ENCODE measurements around the gene FDX2.

DNA sequence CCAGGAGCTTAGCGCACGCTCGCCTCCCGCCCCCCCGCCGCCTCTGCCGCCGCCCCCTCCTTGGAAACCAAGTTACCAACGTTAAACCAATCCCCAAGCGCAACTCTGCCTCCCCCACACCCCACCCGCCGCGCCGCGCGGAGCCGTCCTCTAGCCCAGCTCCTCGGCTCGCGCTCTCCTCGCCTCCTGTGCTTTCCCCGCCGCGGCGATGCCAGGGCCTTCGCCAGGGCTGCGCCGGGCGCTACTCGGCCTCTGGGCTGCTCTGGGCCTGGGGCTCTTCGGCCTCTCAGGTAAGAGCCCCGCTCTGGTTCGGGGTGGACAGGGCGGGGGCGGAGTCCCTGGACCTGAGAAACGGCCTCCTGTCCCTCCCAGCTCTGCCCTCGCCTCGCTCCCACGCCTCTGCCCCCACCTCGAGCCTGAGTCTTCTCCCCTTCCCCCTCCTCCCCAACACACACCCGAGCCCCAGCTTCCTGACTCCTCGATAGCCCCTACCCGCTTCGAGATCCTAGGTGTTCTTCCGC is 25.9 kb downstream of the FDX2 start, which contains the start of gene ICAM5:
- TF ChIP-seq, protein P1, sequence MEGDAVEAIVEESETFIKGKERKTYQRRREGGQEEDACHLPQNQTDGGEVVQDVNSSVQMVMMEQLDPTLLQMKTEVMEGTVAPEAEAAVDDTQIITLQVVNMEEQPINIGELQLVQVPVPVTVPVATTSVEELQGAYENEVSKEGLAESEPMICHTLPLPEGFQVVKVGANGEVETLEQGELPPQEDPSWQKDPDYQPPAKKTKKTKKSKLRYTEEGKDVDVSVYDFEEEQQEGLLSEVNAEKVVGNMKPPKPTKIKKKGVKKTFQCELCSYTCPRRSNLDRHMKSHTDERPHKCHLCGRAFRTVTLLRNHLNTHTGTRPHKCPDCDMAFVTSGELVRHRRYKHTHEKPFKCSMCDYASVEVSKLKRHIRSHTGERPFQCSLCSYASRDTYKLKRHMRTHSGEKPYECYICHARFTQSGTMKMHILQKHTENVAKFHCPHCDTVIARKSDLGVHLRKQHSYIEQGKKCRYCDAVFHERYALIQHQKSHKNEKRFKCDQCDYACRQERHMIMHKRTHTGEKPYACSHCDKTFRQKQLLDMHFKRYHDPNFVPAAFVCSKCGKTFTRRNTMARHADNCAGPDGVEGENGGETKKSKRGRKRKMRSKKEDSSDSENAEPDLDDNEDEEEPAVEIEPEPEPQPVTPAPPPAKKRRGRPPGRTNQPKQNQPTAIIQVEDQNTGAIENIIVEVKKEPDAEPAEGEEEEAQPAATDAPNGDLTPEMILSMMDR (IDR thresholded peaks at IDR 0.05): no peak
- TF ChIP-seq POLR2A (IDR thresholded peaks at IDR 0.05) (no peak), POLR2AphosphoS5 (IDR thresholded peaks at IDR 0.05; ENCODE audit: insufficient read depth in 1 of 2, low read depth in 1 of 2) (no peak)
